GM12801 (cell line): ENCODE measurements around the gene NXT2.

ENCODE experiments used
- CTCF ChIP-seq: IDR thresholded peaks from one replicate; pipeline ENCODE4 v1.5.1; 2011; ENCODE audit warnings: control low read depth; ENCODE audit not compliant: insufficient read length; ENCODE audit errors: extremely low read depth

The NXT2 gene

GRCh38 chrX:109519001-109519400 is 17.6 kb upstream of the NXT2 start:
- TF ChIP-seq CTCF, result no peak

- TF ChIP-seq CTCF, result no peak
Observed at GRCh38 chrX:109533005-109533404, 3.6 kb upstream of the NXT2 start.

- no peak for TF ChIP-seq CTCF
Observed at GRCh38 chrX:109533631-109534030, 3.0 kb upstream of the NXT2 start.

- no peak for TF ChIP-seq CTCF
Observed at GRCh38 chrX:109534933-109535332, 1.7 kb upstream of the NXT2 start.

GRCh38 chrX:109535578-109535977 is 1.1 kb upstream of the NXT2 start:
- TF ChIP-seq CTCF, result no peak

- TF ChIP-seq CTCF, result no peak
Observed at GRCh38 chrX:109537324-109537665, 651 bp downstream of the NXT2 start.

- TF ChIP-seq CTCF, result no peak
Observed at GRCh38 chrX:109553862-109554261, 17.2 kb downstream of the NXT2 start.

GRCh38 chrX:109577055-109577454 is 40.4 kb downstream of the NXT2 start:
- TF ChIP-seq CTCF, result no peak
